Activated naive CD4-positive, alpha-beta T cell treated with anti-CD3 and anti-CD28 coated beads for 36 hours (primary cell): ENCODE data around the gene MRLN. TPM values are rescaled to one million over a fixed set of nuclear protein-coding genes. Genes with fewer than 3 reads are reported as not detected.

Experiments used
- CTCF ChIA-PET: fragments of 350-600 bp; sonication (Branson Sonifier 250); formaldehyde crosslinking; loops from one replicate; lab custom pipeline; 2021; ENCODE audit warnings: antibody characterized with exemption; lab: Charles Lee
- DNase-seq: peaks from one replicate; pipeline ENCODE4 v3.0.0-alpha.2; 2020
- H3K27ac Mint-ChIP-seq: one replicate; pipeline ENCODE4 v1.8.0; 2021; ENCODE audit warnings: mild to moderate bottlenecking, mixed read lengths
- H3K27me3 Mint-ChIP-seq: one replicate; pipeline ENCODE4 v1.8.0; 2021; ENCODE audit warnings: low read depth, mixed read lengths
- H3K36me3 Mint-ChIP-seq: one replicate; pipeline ENCODE4 v1.8.0; 2021; ENCODE audit warnings: low read depth, mixed read lengths
- H3K4me1 Mint-ChIP-seq: one replicate; pipeline ENCODE4 v1.8.0; 2021; ENCODE audit warnings: low read depth, mixed read lengths
- H3K4me3 Mint-ChIP-seq: one replicate; pipeline ENCODE4 v1.8.0; 2021; ENCODE audit warnings: mild to moderate bottlenecking, moderate library complexity, mixed read lengths
- H3K9me3 Mint-ChIP-seq: one replicate; pipeline ENCODE4 v1.8.0; 2021; ENCODE audit warnings: mixed read lengths
- intact Hi-C: fragments of 100-400 bp; cut with micrococcal nuclease; formaldehyde crosslinking; loops from one replicate; pipeline ENCODE4 v1.15.1; 2023
- total RNA-seq, 2 experiments: library from RNA; stranded (reverse); gene quantifications; one replicate each; pipeline ENCODE4 v1.2.3, GENCODE V29; 2021

The MRLN gene
- total RNA-seq, 2 experiments from 2014 or later, result not detected

- peaks cover 18% of the 10 kb centered on the region for H3K27me3 Mint-ChIP-seq
- H3K4me3 Mint-ChIP-seq, result no peak overlapping the region
- no peak overlapping the region for H3K27ac Mint-ChIP-seq
- CTCF ChIA-PET, result no interaction called here
- H3K9me3 Mint-ChIP-seq, result no peaks in the 10 kb centered on the region
- no peaks in the 10 kb centered on the region for H3K36me3 Mint-ChIP-seq
- intact Hi-C loops, result no loop called here
- DNase-seq, result no peak
- H3K4me1 Mint-ChIP-seq, result no peaks in the 10 kb centered on the region
Observed at GRCh38 chr10:59694936-59695335, 58.3 kb downstream of the MRLN start.

GRCh38 chr10:59692113-59692512 is 61.1 kb downstream of the MRLN start:
- H3K4me3 Mint-ChIP-seq, result no peak overlapping the region
- no peaks in the 10 kb centered on the region for H3K4me1 Mint-ChIP-seq
- peaks cover 20% of the 10 kb centered on the region for H3K27me3 Mint-ChIP-seq
- H3K27ac Mint-ChIP-seq, result no peak overlapping the region
- CTCF ChIA-PET, result interaction anchor here (0.5 kb wide), 1 partner anchor 61 kb away, joined by 3 read pairs; no protein-coding TSS in a partner anchor
- DNase-seq, result no peak
- H3K36me3 Mint-ChIP-seq, result no peaks in the 10 kb centered on the region
- H3K9me3 Mint-ChIP-seq, result no peaks in the 10 kb centered on the region
- intact Hi-C loops, result no loop called here

- DNase-seq, result no peak
- intact Hi-C loops, result no loop called here
- Mint-ChIP-seq H3K27me3 (peaks cover 22% of the 10 kb centered on the region), H3K4me1 (no peaks in the 10 kb centered on the region), H3K9me3 (no peaks in the 10 kb centered on the region), H3K36me3 (no peaks in the 10 kb centered on the region), H3K27ac (no peak overlapping the region), H3K4me3 (no peak overlapping the region)
- CTCF ChIA-PET, result interaction anchor here (0.6 kb wide), 1 partner anchor 341 kb away, joined by 6 read pairs; no protein-coding TSS in a partner anchor
Observed at GRCh38 chr10:59688921-59689351, 64.3 kb downstream of the MRLN start.

- DNase-seq, result no peak
- Mint-ChIP-seq H3K27ac (no peak overlapping the region), H3K4me3 (no peak overlapping the region), H3K27me3 (peaks cover 22% of the 10 kb centered on the region), H3K9me3 (no peaks in the 10 kb centered on the region), H3K36me3 (no peaks in the 10 kb centered on the region), H3K4me1 (no peaks in the 10 kb centered on the region)
- CTCF ChIA-PET, result no interaction called here
- intact Hi-C loops, result no loop called here
Observed at GRCh38 chr10:59687657-59688056, 65.6 kb downstream of the MRLN start.

Other genes with a start within 250 kb of the MRLN start
- gene SLC16A9, start 43.6 kb downstream of the MRLN start, total RNA-seq, result under 1 TPM; 0.84 to 0.86 TPM
- 10 to 100 TPM; 43.1 to 44.9 TPM for gene CCDC6, start 153.1 kb upstream of the MRLN start, total RNA-seq